Measurements from ENCODE around the gene SPACDR. TPM values are rescaled to one million over a fixed set of nuclear protein-coding genes. Genes with fewer than 3 reads are reported as not detected.

SPACDR gene
- polyA plus RNA-seq, 5 donors = 2.0 to 6.2 (median 4.0) TPM

DNA sequence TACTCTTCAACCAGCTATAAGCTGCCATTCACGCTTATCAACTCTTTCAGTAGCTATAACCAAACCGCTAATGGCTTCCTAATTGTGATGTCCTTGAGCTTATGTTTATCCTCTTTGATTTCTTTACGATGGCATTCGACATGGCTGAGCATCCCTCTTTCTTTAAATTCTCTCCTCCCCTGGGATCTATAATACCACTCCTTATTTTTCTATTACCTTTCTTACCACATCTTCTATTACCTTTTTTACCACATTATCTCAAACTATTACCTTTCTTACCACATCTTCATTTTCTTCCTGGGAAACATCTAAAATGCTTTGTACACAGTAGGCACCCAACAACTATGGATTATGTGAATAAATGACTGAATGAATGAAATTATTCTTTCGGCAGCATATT lies 48.6 kb downstream of the SPACDR start:
- DNase-seq = no peak

DNA sequence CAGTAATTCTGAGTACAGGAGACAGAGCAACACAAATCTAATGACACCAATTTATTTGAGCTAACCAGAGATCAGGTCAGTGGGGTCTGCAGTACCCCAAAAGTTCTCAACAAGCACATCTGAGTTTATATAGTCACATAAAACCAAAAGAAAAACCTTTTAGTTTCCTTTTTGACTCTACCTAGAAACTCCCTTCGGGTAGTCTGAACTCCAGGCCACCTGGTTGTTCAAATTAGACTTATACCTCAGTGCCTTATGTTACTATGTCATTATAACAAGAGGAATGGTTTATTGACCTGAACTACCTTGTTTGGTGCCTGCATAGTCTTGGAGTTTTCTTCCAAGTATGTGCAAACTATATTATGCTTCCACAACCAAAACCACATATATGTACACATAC lies 50.2 kb downstream of the SPACDR start:
- DNase-seq = no peak

DNA sequence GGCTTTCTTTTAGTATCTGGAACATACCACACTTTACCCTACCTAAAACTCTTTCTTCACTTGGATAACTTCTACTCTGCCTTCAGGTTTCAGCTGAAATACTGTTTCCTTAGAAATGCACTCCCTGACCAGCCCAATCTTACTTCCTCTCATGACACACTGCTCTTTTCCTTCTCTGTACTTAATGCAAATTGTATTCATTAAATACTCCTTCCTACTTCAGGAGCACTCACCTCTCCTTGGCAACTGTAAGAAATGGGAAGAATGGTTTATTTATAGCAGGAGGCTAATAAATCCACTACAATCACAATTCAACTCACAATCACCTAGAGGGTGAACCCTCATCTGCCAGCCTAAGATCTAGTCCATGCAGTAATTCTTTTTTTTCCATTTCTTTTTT lies 50.7 kb downstream of the SPACDR start:
- no peak for DNase-seq

DNA sequence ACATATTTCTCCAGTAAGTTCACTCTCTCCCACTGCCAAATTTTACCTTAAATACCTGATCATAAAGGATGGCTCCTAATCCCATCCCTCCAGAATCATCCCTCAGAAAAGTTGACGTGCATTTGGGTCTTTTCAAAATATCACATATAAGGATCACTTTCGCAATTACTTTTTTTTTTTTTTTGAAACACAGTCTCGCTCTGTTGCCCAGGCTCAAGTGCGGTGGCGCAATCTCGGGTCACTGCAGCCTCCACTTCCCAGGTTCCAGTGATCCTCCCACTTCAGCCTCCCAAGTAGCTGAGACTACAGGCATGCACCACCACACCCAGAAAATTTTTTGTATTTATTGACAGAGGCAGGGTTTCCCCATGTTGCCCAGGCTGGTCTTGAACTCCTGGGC lies 53.0 kb downstream of the SPACDR start:
- no peak for DNase-seq

DNA sequence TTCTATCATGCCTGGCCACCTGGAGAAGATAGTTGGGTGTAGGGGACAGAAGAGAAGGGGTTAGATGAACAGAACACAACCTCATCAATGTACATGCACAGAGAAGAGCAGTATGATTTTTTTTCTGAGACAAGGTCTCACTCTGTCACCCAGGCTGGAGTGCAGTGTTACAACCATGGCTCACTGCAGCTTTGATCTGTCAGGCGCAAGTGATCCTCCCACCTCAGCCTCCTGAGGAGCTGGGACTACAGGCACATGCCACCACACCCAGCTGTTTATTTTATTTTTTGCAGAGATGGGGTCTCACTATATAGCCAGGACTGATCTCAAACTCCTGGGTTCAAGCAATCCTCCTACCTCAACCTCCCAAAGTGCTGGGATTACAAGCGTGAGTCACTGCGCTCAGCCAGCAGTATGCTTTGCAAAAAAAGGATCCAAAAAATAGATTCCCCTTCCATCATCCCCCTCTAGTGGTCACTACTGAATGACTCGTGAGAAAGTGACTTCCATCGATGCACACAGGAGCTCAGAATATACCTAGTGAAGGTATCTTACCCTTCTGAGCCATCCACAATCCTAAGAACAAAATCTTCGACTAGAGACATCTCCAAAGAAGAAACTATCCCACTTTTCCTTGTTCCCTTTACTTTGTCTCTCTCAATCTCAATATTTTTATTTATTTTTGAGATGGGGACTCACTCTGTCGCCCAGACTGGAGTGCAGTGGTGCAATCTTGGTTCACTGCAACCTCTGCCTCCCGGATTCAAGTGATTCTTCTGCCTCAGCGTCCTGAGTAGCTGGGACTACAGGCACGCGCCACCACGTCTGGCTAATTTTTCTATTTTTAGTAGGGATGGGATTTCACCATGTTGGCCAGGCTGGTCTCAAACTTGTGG lies 56.5 kb downstream of the SPACDR start:
- DNase-seq = peak in 1 of 2 donors; percentile 32

DNA sequence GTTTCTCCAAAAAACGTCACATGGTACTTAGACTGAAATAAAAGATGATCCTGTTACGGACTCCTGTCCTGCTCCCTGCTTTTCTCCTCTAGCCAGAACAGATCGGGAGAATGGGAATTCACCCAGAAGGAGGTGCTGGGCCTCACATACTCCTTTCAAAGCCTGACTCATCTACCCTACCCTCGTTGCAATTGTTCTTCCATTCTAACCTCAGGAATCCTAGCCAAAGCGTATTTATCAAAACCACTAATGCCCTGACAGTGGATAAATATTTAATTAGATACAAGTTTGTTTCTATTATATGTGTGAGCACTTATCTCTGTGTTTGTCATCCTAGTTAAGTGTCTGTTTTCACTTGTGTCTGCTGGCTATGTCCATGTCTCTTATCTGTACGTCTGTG lies 57.3 kb downstream of the SPACDR start:
- DNase-seq = no peak

Other genes with a start within 250 kb of the SPACDR start
- 1 to 10 TPM; 4.9 to 9.3 (median 7.7) TPM for gene PVRIG, start 244.3 kb downstream of the SPACDR start, polyA plus RNA-seq (ENCODE audit: insufficient read depth in 1 of 5, insufficient read length in 5 of 5, low replicate concordance in 1 of 5)
- gene SPDYE3, start 156.6 kb downstream of the SPACDR start, polyA plus RNA-seq (ENCODE audit: insufficient read depth in 1 of 5, insufficient read length in 5 of 5, low replicate concordance in 1 of 5) = 1 to 10 TPM; 5.7 to 7.4 (median 6.7) TPM
- gene PILRB, start 106.1 kb downstream of the SPACDR start, polyA plus RNA-seq (ENCODE audit: insufficient read depth in 1 of 5, insufficient read length in 5 of 5, low replicate concordance in 1 of 5) = 10 to 100 TPM; 30.4 to 52.3 (median 39.1) TPM
- gene PILRA, start 90.8 kb downstream of the SPACDR start, polyA plus RNA-seq (ENCODE audit: insufficient read depth in 1 of 5, insufficient read length in 5 of 5, low replicate concordance in 1 of 5) = 1 to 10 TPM; 3.2 to 6.3 (median 6.1) TPM
- gene ZCWPW1, start 35.6 kb downstream of the SPACDR start, polyA plus RNA-seq (ENCODE audit: insufficient read depth in 1 of 5, insufficient read length in 5 of 5, low replicate concordance in 1 of 5) = 10 to 100 TPM in 1 of 5 donors, 1 to 10 TPM in 4; 8.2 to 10.4 (median 8.6) TPM
- gene MEPCE, start 34.4 kb downstream of the SPACDR start, polyA plus RNA-seq (ENCODE audit: insufficient read depth in 1 of 5, insufficient read length in 5 of 5, low replicate concordance in 1 of 5) = 10 to 100 TPM; 39.7 to 51.2 (median 43.3) TPM
- 10 to 100 TPM; 12.3 to 28.4 (median 16.8) TPM for gene PPP1R35, start 27.8 kb downstream of the SPACDR start, polyA plus RNA-seq (ENCODE audit: insufficient read depth in 1 of 5, insufficient read length in 5 of 5, low replicate concordance in 1 of 5)
- gene TSC22D4, start 15.0 kb upstream of the SPACDR start, polyA plus RNA-seq (ENCODE audit: insufficient read depth in 1 of 5, insufficient read length in 5 of 5, low replicate concordance in 1 of 5) = 10 to 100 TPM; 39.6 to 78.9 (median 55.3) TPM
- gene NYAP1, start 19.7 kb upstream of the SPACDR start, polyA plus RNA-seq (ENCODE audit: insufficient read depth in 1 of 5, insufficient read length in 5 of 5, low replicate concordance in 1 of 5) = 1 to 10 TPM; 2.3 to 5.3 (median 3.0) TPM
- gene AGFG2, start 74.9 kb upstream of the SPACDR start, polyA plus RNA-seq (ENCODE audit: insufficient read depth in 1 of 5, insufficient read length in 5 of 5, low replicate concordance in 1 of 5) = 10 to 100 TPM; 21.0 to 34.8 (median 29.5) TPM
- 10 to 100 TPM in 1 of 5 donors, 1 to 10 TPM in 4; 2.8 to 12.8 (median 6.8) TPM for gene SAP25, start 109.6 kb upstream of the SPACDR start, polyA plus RNA-seq (ENCODE audit: insufficient read depth in 1 of 5, insufficient read length in 5 of 5, low replicate concordance in 1 of 5)
- 10 to 100 TPM; 32.9 to 83.5 (median 58.0) TPM for gene LRCH4, start 121.9 kb upstream of the SPACDR start, polyA plus RNA-seq (ENCODE audit: insufficient read depth in 1 of 5, insufficient read length in 5 of 5, low replicate concordance in 1 of 5)
- 1 to 10 TPM; 4.0 to 4.8 (median 4.5) TPM for gene FBXO24, start 122.1 kb upstream of the SPACDR start, polyA plus RNA-seq (ENCODE audit: insufficient read depth in 1 of 5, insufficient read length in 5 of 5, low replicate concordance in 1 of 5)
- gene PCOLCE, start 138.1 kb upstream of the SPACDR start, polyA plus RNA-seq (ENCODE audit: insufficient read depth in 1 of 5, insufficient read length in 5 of 5, low replicate concordance in 1 of 5) = 100 to 1,000 TPM; 140 to 265 (median 179) TPM
- 10 to 100 TPM; 25.3 to 40.0 (median 30.8) TPM for gene MOSPD3, start 148.3 kb upstream of the SPACDR start, polyA plus RNA-seq (ENCODE audit: insufficient read depth in 1 of 5, insufficient read length in 5 of 5, low replicate concordance in 1 of 5)
- gene TFR2, start 177.3 kb upstream of the SPACDR start, polyA plus RNA-seq (ENCODE audit: insufficient read depth in 1 of 5, insufficient read length in 5 of 5, low replicate concordance in 1 of 5) = 1 to 10 TPM; 1.1 to 4.6 (median 1.6) TPM
- gene ACTL6B, start 192.2 kb upstream of the SPACDR start, polyA plus RNA-seq (ENCODE audit: insufficient read depth in 1 of 5, insufficient read length in 5 of 5, low replicate concordance in 1 of 5) = under 1 TPM in 3 of 5 donors, not detected in 2; 0.13 to 0.40 (median 0.28) TPM
- gene GNB2, start 209.5 kb upstream of the SPACDR start, polyA plus RNA-seq (ENCODE audit: insufficient read depth in 1 of 5, insufficient read length in 5 of 5, low replicate concordance in 1 of 5) = 100 to 1,000 TPM; 131 to 271 (median 184) TPM
- 10 to 100 TPM; 30.4 to 52.9 (median 42.0) TPM for gene GIGYF1, start 230.0 kb upstream of the SPACDR start, polyA plus RNA-seq (ENCODE audit: insufficient read depth in 1 of 5, insufficient read length in 5 of 5, low replicate concordance in 1 of 5)
- 10 to 100 TPM; 15.0 to 31.3 (median 18.0) TPM for gene POP7, start 241.9 kb upstream of the SPACDR start, polyA plus RNA-seq (ENCODE audit: insufficient read depth in 1 of 5, insufficient read length in 5 of 5, low replicate concordance in 1 of 5)